ENCODE results near the gene FAM83F. TPM values are rescaled to one million over a fixed set of nuclear protein-coding genes. Genes with fewer than 3 reads are reported as not detected.

The FAM83F gene
- total RNA-seq, 6 experiments from 2014 or later, result not detected

- TF ChIP-seq CTCF (IDR thresholded peaks at IDR 0.05), result no peak
- H3K4me1 Mint-ChIP-seq (ENCODE audit: low read depth), result no peaks in the 10 kb centered on the region
- H3K27me3 Mint-ChIP-seq (ENCODE audit: insufficient read depth), result peaks cover 30% of the 10 kb centered on the region
- H3K9me3 Mint-ChIP-seq, result no peaks in the 10 kb centered on the region
- H3K36me3 Mint-ChIP-seq (ENCODE audit: low read depth), result no peaks in the 10 kb centered on the region
- H3K27ac Mint-ChIP-seq, result no peak overlapping the region
- DNase-seq, result no peak
- H3K4me3 Mint-ChIP-seq, result no peak overlapping the region
Measured at GRCh38 chr22:40018051-40018450, 23.3 kb downstream of the FAM83F start.

- DNase-seq, result no peak
- no peaks in the 10 kb centered on the region for H3K4me1 Mint-ChIP-seq (ENCODE audit: low read depth)
- no peaks in the 10 kb centered on the region for H3K9me3 Mint-ChIP-seq
- no peaks in the 10 kb centered on the region for H3K36me3 Mint-ChIP-seq (ENCODE audit: low read depth)
- no peak for TF ChIP-seq CTCF (IDR thresholded peaks at IDR 0.05)
- no peak overlapping the region for H3K4me3 Mint-ChIP-seq
- peaks cover 33% of the 10 kb centered on the region for H3K27me3 Mint-ChIP-seq (ENCODE audit: insufficient read depth)
- H3K27ac Mint-ChIP-seq, result no peak overlapping the region
Measured at GRCh38 chr22:40019100-40019499, 24.3 kb downstream of the FAM83F start.

- TF ChIP-seq CTCF (IDR thresholded peaks at IDR 0.05), result no peak
- H3K36me3 Mint-ChIP-seq (ENCODE audit: low read depth), result no peaks in the 10 kb centered on the region
- H3K27ac Mint-ChIP-seq, result no peak overlapping the region
- no peaks in the 10 kb centered on the region for H3K4me1 Mint-ChIP-seq (ENCODE audit: low read depth)
- peaks cover 25% of the 10 kb centered on the region for H3K27me3 Mint-ChIP-seq (ENCODE audit: insufficient read depth)
- DNase-seq, result no peak
- no peaks in the 10 kb centered on the region for H3K9me3 Mint-ChIP-seq
- no peak overlapping the region for H3K4me3 Mint-ChIP-seq
Measured at GRCh38 chr22:40020956-40021355, 26.2 kb downstream of the FAM83F start.

- Mint-ChIP-seq H3K27me3 (ENCODE audit: insufficient read depth) (peaks cover 22% of the 10 kb centered on the region), H3K4me1 (ENCODE audit: low read depth) (no peaks in the 10 kb centered on the region), H3K9me3 (no peaks in the 10 kb centered on the region), H3K4me3 (no peak overlapping the region), H3K27ac (no peak overlapping the region), H3K36me3 (ENCODE audit: low read depth) (no peaks in the 10 kb centered on the region)
- DNase-seq, result no peak
- TF ChIP-seq CTCF (IDR thresholded peaks at IDR 0.05), result no peak
Measured at GRCh38 chr22:40021401-40022000, 26.7 kb downstream of the FAM83F start.

- H3K27me3 Mint-ChIP-seq (ENCODE audit: insufficient read depth), result peaks cover 22% of the 10 kb centered on the region
- no peak for TF ChIP-seq CTCF (IDR thresholded peaks at IDR 0.05)
- H3K36me3 Mint-ChIP-seq (ENCODE audit: low read depth), result no peaks in the 10 kb centered on the region
- no peak overlapping the region for H3K27ac Mint-ChIP-seq
- no peak for DNase-seq
- no peak overlapping the region for H3K4me3 Mint-ChIP-seq
- H3K4me1 Mint-ChIP-seq (ENCODE audit: low read depth), result no peaks in the 10 kb centered on the region
- no peaks in the 10 kb centered on the region for H3K9me3 Mint-ChIP-seq
Measured at GRCh38 chr22:40022536-40023240, 27.9 kb downstream of the FAM83F start.

All from HFFc6 (cell line).